Pancreas (tissue), 10 donors: ENCODE results near the gene CDK14. TPM values are rescaled to one million over a fixed set of nuclear protein-coding genes. Genes with fewer than 3 reads are reported as not detected.

ENCODE experiments used
- ATAC-seq, 4 donors: fragments of 200-7000 bp; cut with Tn5 transposase; one replicate each; pipeline versions ENCODE4 v1.8.0 to v1.9.1; 2020; ENCODE audit warnings: mild to moderate bottlenecking in 4 of 4, moderate library complexity in 4 of 4
- DNase-seq, 6 donors: peaks; one replicate each; pipeline ENCODE4 v3.0.0-alpha.2; 2020
- FAIRE-seq: peaks from 2 replicates; lab custom pipeline; 2012; peaks lifted over from hg19 to GRCh38; lab: Jason Lieb, UNC
- H3K27ac ChIP-seq, 4 donors: fragments of 200-600 bp; sonication (generic); 1 replicate in 3 of 4; 2 replicates in 1 of 4; pipeline versions ENCODE4 v1.5.0 to v1.8.0; 2020
- H3K27me3 ChIP-seq, 4 donors: fragments of 200-600 bp; one replicate each; pipeline ENCODE4 v1.8.0; 2021
- H3K36me3 ChIP-seq, 3 donors: fragments of 200-600 bp; sonication (generic) in 1 of 3; one replicate each; pipeline versions ENCODE4 v1.5.0 to v1.8.0; 2020 to 2021
- H3K4me1 ChIP-seq, 3 donors: fragments of 200-600 bp; one replicate each; pipeline ENCODE4 v1.8.0; 2021
- H3K4me3 ChIP-seq, 4 donors: fragments of 200-600 bp; sonication (generic) in 2 of 4; one replicate each; pipeline versions ENCODE4 v1.5.0 to v1.8.0; 2020 to 2021
- H3K9me3 ChIP-seq, 4 donors: fragments of 200-600 bp; one replicate each; pipeline ENCODE4 v1.8.0; 2021
- WGBS, 2 donors: extraction: QIAGEN DNeasy Blood & Tissue Kit; methylation state at CpG; one replicate each; pipeline ENCODE4 v1.1.7; 2013; 5-methylcytosine and 5-hydroxymethylcytosine counted together
- intact Hi-C, 3 donors: fragments of 100-400 bp; cut with DNase I; formaldehyde crosslinking; loops; one replicate each; pipeline versions ENCODE4 v1.11.1 to v1.14.2; 2022
- polyA plus RNA-seq, 2 donors: library from polyadenylated mRNA; stranded (reverse); fragments of 200-250 nt; gene quantifications; one replicate each; pipeline ENCODE4 v1.2.3, GENCODE V29; 2013
- total RNA-seq, 6 donors: library from RNA; stranded (reverse); fragmentation: NEBNext Ultra II Directional in 4 of 6; extraction: Animal tissue kit (Norgen Biotek cat#: 25700) in 4 of 6; gene quantifications; one replicate each; pipeline versions ENCODE4 v1.2.1 to v1.2.4, GENCODE V29; 2021 to 2023
- TF ChIP-seq, protein P1 (sequence below), 4 donors: fragments of 200-600 bp; sonication (generic) in 3 of 4; IDR thresholded peaks; one replicate each; pipeline versions ENCODE4 v1.5.0 to v1.8.0; 2021; ENCODE audit warnings: antibody characterized with exemption in 4 of 4
- donor health status: healthy with polysubstance abuse.
- donor health status: DM: no; HTN: no; CAD: no; lungs with moderate emphysema.
- donor health status: DM: no; HTN: no; CAD: no.
- donor health status: control.
- donor health status: control.
- donor health status: Bipolar disorder and iron deficiency.
- donor health status: DM: yes; HTN: yes; CAD: no.
- donor health status: DM: no; HTN: no; CAD: no.
- donor health status: DM: no; HTN: no; CAD: no.
- donor health status: DM: yes; HTN: yes; CAD: no.

Gene CDK14
- total and polyA plus RNA-seq, 8 donors, result 4.5 to 48.3 (median 24.7) TPM

DNA sequence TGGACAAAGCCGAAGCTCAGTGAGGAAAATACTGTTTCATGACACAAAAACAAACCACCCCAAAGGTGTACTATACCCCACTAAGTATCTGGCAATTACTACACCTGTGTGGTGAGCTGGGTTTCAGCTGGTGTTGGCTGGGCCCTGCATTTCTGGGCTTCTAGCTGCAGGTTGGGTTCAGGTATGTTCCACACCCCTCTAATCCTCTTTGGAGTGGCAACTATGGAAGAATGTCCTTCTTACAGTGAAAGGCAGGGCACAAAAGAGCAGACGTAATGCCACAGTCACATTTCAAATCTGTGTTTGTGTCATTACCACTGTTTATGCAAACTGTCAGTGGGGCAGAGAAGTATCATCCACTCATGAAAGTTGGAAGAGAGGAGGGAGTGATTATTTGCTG, 466.6 kb downstream of the CDK14 start:
- FAIRE-seq (no peak), DNase-seq (no peak), ATAC-seq (no peak)
- Histone ChIP-seq H3K9me3 (no peaks in the 10 kb centered on the region), H3K4me1 (no peaks in the 10 kb centered on the region), H3K36me3 (no peaks in the 10 kb centered on the region), H3K27ac (no peak overlapping the region), H3K4me3 (no peak overlapping the region), H3K27me3 (no peaks in the 10 kb centered on the region)
- intact Hi-C loops, result no loop called here
- TF ChIP-seq, protein P1, sequence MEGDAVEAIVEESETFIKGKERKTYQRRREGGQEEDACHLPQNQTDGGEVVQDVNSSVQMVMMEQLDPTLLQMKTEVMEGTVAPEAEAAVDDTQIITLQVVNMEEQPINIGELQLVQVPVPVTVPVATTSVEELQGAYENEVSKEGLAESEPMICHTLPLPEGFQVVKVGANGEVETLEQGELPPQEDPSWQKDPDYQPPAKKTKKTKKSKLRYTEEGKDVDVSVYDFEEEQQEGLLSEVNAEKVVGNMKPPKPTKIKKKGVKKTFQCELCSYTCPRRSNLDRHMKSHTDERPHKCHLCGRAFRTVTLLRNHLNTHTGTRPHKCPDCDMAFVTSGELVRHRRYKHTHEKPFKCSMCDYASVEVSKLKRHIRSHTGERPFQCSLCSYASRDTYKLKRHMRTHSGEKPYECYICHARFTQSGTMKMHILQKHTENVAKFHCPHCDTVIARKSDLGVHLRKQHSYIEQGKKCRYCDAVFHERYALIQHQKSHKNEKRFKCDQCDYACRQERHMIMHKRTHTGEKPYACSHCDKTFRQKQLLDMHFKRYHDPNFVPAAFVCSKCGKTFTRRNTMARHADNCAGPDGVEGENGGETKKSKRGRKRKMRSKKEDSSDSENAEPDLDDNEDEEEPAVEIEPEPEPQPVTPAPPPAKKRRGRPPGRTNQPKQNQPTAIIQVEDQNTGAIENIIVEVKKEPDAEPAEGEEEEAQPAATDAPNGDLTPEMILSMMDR (IDR thresholded peaks at IDR 0.05), result no peak
- 91 to 93% methylated on average over 2 of the region's 2 CpGs for WGBS, 2 donors

DNA sequence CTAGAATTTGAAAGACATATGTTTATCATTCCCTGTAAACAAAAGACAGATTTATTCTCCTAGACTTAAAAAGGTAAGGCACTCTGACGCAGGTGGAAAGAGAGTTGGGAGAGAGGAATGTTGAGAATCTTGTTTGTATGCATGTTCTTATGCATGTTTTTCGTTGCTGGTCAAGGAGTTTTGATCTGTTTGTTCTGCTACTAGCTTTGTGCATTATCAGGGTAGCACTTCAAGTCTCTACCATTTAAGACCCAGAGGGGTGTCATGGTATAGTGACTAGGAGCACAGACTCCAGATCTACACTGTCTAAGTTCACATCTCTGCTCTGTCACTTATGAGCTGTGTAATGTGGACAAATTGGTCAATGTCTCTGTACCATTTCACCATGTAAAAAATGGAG, 467.9 kb downstream of the CDK14 start:
- no peaks in the 10 kb centered on the region for H3K36me3 ChIP-seq
- no peaks in the 10 kb centered on the region for H3K27me3 ChIP-seq
- 69 to 75% methylated on average over 2 of the region's 2 CpGs for WGBS, 2 donors
- no peaks in the 10 kb centered on the region for H3K9me3 ChIP-seq
- intact Hi-C loops, result no loop called here
- TF ChIP-seq, protein P1 (IDR thresholded peaks at IDR 0.05), result no peak
- DNase-seq, result no peak
- FAIRE-seq, result no peak
- H3K4me1 ChIP-seq, result no peaks in the 10 kb centered on the region
- H3K27ac ChIP-seq, result no peak overlapping the region
- no peak overlapping the region for H3K4me3 ChIP-seq
- no peak for ATAC-seq

DNA sequence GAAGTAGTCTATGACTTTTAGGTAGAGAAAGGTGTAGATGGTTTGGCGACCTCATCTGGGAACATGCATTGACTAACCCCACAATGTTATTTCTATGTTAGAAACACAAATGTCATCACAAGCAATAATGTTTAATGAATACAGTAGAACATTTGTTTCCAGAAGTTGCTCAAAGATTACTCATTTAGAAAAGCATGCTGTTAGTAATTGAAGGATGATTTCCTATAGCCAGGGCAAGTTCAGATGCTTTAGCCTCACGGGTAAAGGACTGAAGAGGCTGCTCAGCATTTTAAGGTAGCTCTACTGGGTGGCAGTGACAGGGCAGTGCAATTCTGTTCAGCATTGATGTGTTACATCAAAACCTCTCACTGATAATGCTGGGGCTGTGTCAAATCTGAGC, 468.8 kb downstream of the CDK14 start:
- DNase-seq, result no peak
- FAIRE-seq, result no peak
- no peaks in the 10 kb centered on the region for H3K27me3 ChIP-seq

DNA sequence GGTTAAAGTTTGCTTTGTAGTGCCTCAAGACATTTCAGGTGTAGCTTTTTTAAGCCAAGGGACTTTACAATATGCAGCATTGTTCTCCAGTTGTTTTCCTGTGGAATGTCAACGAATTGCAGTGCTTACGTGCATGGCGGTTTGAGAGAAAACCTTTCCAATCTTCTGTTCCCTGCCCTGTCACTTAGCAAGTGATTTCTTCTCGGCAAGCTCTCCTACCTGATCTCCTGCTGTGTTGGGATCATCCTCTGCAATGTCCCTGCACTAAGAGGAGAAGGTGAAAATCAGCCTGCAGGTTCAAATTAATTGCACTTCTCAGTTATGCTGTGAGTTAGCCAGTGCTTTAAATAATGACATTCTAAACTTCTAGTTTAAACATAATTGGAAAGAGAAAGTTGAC, 470.5 kb downstream of the CDK14 start:
- Histone ChIP-seq H3K4me3 (no peak overlapping the region), H3K27me3 (no peaks in the 10 kb centered on the region), H3K27ac (no peak overlapping the region), H3K36me3 (no peaks in the 10 kb centered on the region), H3K9me3 (no peaks in the 10 kb centered on the region), H3K4me1 (no peaks in the 10 kb centered on the region)
- 53 to 65% methylated on average over 4 of the region's 4 CpGs for WGBS, 2 donors
- TF ChIP-seq, protein P1 (IDR thresholded peaks at IDR 0.05), result no peak
- DNase-seq (no peak), FAIRE-seq (no peak), ATAC-seq (no peak)
- intact Hi-C loops, result no loop called here

More for the DNA sequence above, 468.8 kb downstream of the CDK14 start:
- Histone ChIP-seq H3K27ac (no peak overlapping the region), H3K36me3 (no peaks in the 10 kb centered on the region), H3K9me3 (no peaks in the 10 kb centered on the region), H3K4me3 (no peak overlapping the region), H3K4me1 (no peaks in the 10 kb centered on the region)
- WGBS, 2 donors, result 74 to 86% methylated on average over 2 of the region's 2 CpGs
- TF ChIP-seq, protein P1 (IDR thresholded peaks at IDR 0.05), result no peak
- ATAC-seq, result no peak
- intact Hi-C loops, result no loop called here

DNA sequence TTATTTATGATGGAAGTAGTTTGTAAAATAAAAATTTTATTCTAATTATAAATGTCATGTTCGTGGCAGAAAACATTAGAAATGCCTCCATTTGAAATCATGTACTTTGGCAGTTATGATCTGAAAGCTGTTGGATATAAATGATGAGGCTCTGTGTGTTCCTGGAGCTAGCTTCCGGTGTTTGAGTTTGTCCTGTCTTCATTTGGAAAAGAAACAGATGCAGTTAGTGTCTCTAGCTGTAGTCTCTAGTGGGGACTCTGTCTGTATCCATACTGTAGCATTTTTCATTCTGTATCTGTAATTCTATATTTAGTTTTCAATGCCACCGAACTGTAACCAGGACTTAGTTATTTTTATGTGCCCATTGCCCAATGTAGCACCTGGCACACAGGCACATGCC, 471.1 kb downstream of the CDK14 start:
- no peaks in the 10 kb centered on the region for H3K9me3 ChIP-seq
- H3K36me3 ChIP-seq, result no peaks in the 10 kb centered on the region
- no peaks in the 10 kb centered on the region for H3K4me1 ChIP-seq
- no peak for DNase-seq
- intact Hi-C loops, result no loop called here
- H3K27me3 ChIP-seq, result no peaks in the 10 kb centered on the region
- no peak for FAIRE-seq
- H3K4me3 ChIP-seq, result no peak overlapping the region
- no peak overlapping the region for H3K27ac ChIP-seq
- 65 to 72% methylated on average over 3 of the region's 3 CpGs for WGBS, 2 donors
- TF ChIP-seq, protein P1 (IDR thresholded peaks at IDR 0.05), result no peak
- ATAC-seq, result no peak
